Neural progenitor cell (in vitro differentiated cells): ENCODE results near the gene FOXO4. TPM values are rescaled to one million over a fixed set of nuclear protein-coding genes. Genes with fewer than 3 reads are reported as not detected.

ENCODE experiments used
- DNase-seq: peaks from one replicate; pipeline ENCODE4 v3.0.0-alpha.2; 2016; ENCODE audit warnings: low spot score
- H2AFZ ChIP-seq: fragments of 200-600 bp; sonication (generic); replicated peaks from 2 replicates; pipeline ENCODE4 v1.6.1; 2016; ENCODE audit warnings: antibody characterized with exemption
- H3F3A ChIP-seq: fragments of 200-600 bp; sonication (generic); 2 replicates; pipeline ENCODE4 v1.6.1; 2016; ENCODE audit warnings: antibody characterized with exemption, low read depth
- H3K27ac ChIP-seq: fragments of 200-600 bp; sonication (generic); 2 replicates; pipeline ENCODE4 v1.5.1; 2016; ENCODE audit warnings: mild to moderate bottlenecking
- H3K27me3 ChIP-seq: fragments of 200-600 bp; sonication (generic); 2 replicates; pipeline ENCODE4 v1.6.1; 2016; ENCODE audit warnings: mild to moderate bottlenecking, moderate library complexity
- H3K36me3 ChIP-seq: fragments of 200-600 bp; sonication (generic); 2 replicates; pipeline ENCODE4 v1.5.1; 2016
- H3K4me1 ChIP-seq: fragments of 200-600 bp; sonication (generic); 2 replicates; pipeline ENCODE4 v1.6.1; 2016; ENCODE audit warnings: mixed run types
- H3K4me2 ChIP-seq: fragments of 200-600 bp; sonication (generic); 2 replicates; pipeline ENCODE4 v1.6.1; 2016
- H3K4me3 ChIP-seq: fragments of 200-600 bp; sonication (generic); 2 replicates; pipeline ENCODE4 v1.5.1; 2016
- H3K79me2 ChIP-seq: fragments of 200-600 bp; sonication (generic); 2 replicates; pipeline ENCODE4 v1.6.1; 2016; ENCODE audit warnings: low read depth
- H3K9ac ChIP-seq: fragments of 200-600 bp; sonication (generic); 2 replicates; pipeline ENCODE4 v1.6.1; 2016
- H3K9me3 ChIP-seq: fragments of 200-600 bp; sonication (generic); 2 replicates; pipeline ENCODE4 v1.5.1; 2016; ENCODE audit warnings: low read depth
- H4K20me1 ChIP-seq: fragments of 200-600 bp; sonication (generic); 2 replicates; pipeline ENCODE4 v1.6.1; 2016; ENCODE audit warnings: low read depth
- H3K27ac Mint-ChIP-seq: 3 replicates; pipeline ENCODE4 v1.8.0; 2021; ENCODE audit warnings: mixed read lengths
- H3K27me3 Mint-ChIP-seq: 2 replicates; pipeline ENCODE4 v1.8.0; 2022; ENCODE audit warnings: low read depth, mild to moderate bottlenecking, inconsistent platforms, moderate library complexity, mixed read lengths; ENCODE audit not compliant: insufficient read depth
- H3K36me3 Mint-ChIP-seq: 3 replicates; pipeline ENCODE4 v1.8.0; 2021; ENCODE audit warnings: mixed read lengths
- H3K4me1 Mint-ChIP-seq: 3 replicates; pipeline ENCODE4 v1.8.0; 2021; ENCODE audit warnings: mixed read lengths
- H3K4me3 Mint-ChIP-seq: 3 replicates; pipeline ENCODE4 v1.8.0; 2021; ENCODE audit warnings: mild to moderate bottlenecking, moderate library complexity, mixed read lengths
- H3K9me3 Mint-ChIP-seq: 3 replicates; pipeline ENCODE4 v1.8.0; 2020; ENCODE audit warnings: mixed read lengths
- CTCF ChIP-seq: fragments of 200-600 bp; sonication (generic); IDR thresholded peaks from 2 replicates; pipeline ENCODE4 v1.5.1; 2017; ENCODE audit warnings: antibody characterized with exemption, mild to moderate bottlenecking
- EZH2 ChIP-seq: fragments of 200-600 bp; sonication (generic); IDR thresholded peaks from 2 replicates; pipeline ENCODE4 v1.6.1; 2017; ENCODE audit warnings: antibody characterized with exemption, mild to moderate bottlenecking, moderate library complexity
- EZH2phosphoT487 ChIP-seq: fragments of 200-600 bp; sonication (generic); IDR thresholded peaks from 2 replicates; pipeline ENCODE4 v1.6.1; 2017; ENCODE audit warnings: antibody characterized with exemption
- total RNA-seq: library from RNA; depleted of rRNA; stranded (reverse); fragments of >200 nt; gene quantifications from 2 replicates; pipeline ENCODE4 v1.2.3, GENCODE V29; 2015; ENCODE audit warnings: low replicate concordance

FOXO4 gene
- total RNA-seq, 1 donor from 2014 or later: 2.5 TPM

GRCh38 chrX:71056867-71057266, 38.8 kb upstream of the FOXO4 start:
- H3K4me3 ChIP-seq: no peak overlapping the region
- H3K36me3 Mint-ChIP-seq: peaks cover 5% of the 10 kb centered on the region
- H3K4me1 ChIP-seq: no peaks in the 10 kb centered on the region
- H3K9me3 Mint-ChIP-seq: no peaks in the 10 kb centered on the region
- H3K27me3 Mint-ChIP-seq: no peaks in the 10 kb centered on the region
- no peak overlapping the region for H2AFZ ChIP-seq
- H3K36me3 ChIP-seq: peaks cover 5% of the 10 kb centered on the region
- no peak for DNase-seq
- peaks cover 3% of the 10 kb centered on the region for H3K4me1 Mint-ChIP-seq
- no peak for TF ChIP-seq EZH2phosphoT487
- no peak for TF ChIP-seq CTCF
- TF ChIP-seq EZH2: no peak
- H3K27ac Mint-ChIP-seq: no peak overlapping the region
- H4K20me1 ChIP-seq: no peaks in the 10 kb centered on the region
- H3F3A ChIP-seq: peaks cover 7% of the 10 kb centered on the region
- H3K9ac ChIP-seq: no peak overlapping the region
- H3K27ac ChIP-seq: no peak overlapping the region
- H3K27me3 ChIP-seq: no peaks in the 10 kb centered on the region
- no peaks in the 10 kb centered on the region for H3K9me3 ChIP-seq
- H3K4me2 ChIP-seq: no peak overlapping the region
- no peak overlapping the region for H3K4me3 Mint-ChIP-seq
- H3K79me2 ChIP-seq: no peaks in the 10 kb centered on the region

- Mint-ChIP-seq H3K27ac (no peak overlapping the region), H3K9me3 (peaks cover 2% of the 10 kb centered on the region), H3K4me1 (peaks cover 3% of the 10 kb centered on the region), H3K27me3 (no peaks in the 10 kb centered on the region), H3K36me3 (peaks cover 9% of the 10 kb centered on the region), H3K4me3 (no peak overlapping the region)
- H3K36me3 ChIP-seq: peaks cover 5% of the 10 kb centered on the region
- no peak overlapping the region for H2AFZ ChIP-seq
- DNase-seq: no peak
- H3K9ac ChIP-seq: no peak overlapping the region
- H4K20me1 ChIP-seq: no peaks in the 10 kb centered on the region
- TF ChIP-seq EZH2phosphoT487 (no peak), CTCF (no peak)
- no peak overlapping the region for H3K4me2 ChIP-seq
- H3K9me3 ChIP-seq: no peaks in the 10 kb centered on the region
- H3K4me3 ChIP-seq: no peak overlapping the region
- H3F3A ChIP-seq: no peaks in the 10 kb centered on the region
- no peaks in the 10 kb centered on the region for H3K4me1 ChIP-seq
- no peak overlapping the region for H3K27ac ChIP-seq
- H3K79me2 ChIP-seq: no peaks in the 10 kb centered on the region
- H3K27me3 ChIP-seq: no peaks in the 10 kb centered on the region
These were observed 37.7 kb upstream of the FOXO4 start for GRCh38 chrX:71057848-71058530.

GRCh38 chrX:71060127-71060526, 35.5 kb upstream of the FOXO4 start:
- H3K9me3 Mint-ChIP-seq: peaks cover 2% of the 10 kb centered on the region
- H3K9me3 ChIP-seq: no peaks in the 10 kb centered on the region
- no peaks in the 10 kb centered on the region for H3K4me1 ChIP-seq
- H3K4me2 ChIP-seq: no peak overlapping the region
- no peak overlapping the region for H2AFZ ChIP-seq
- peaks cover 9% of the 10 kb centered on the region for H3K36me3 Mint-ChIP-seq
- H3K27ac Mint-ChIP-seq: no peak overlapping the region
- no peak overlapping the region for H3K4me3 ChIP-seq
- no peak for TF ChIP-seq EZH2
- TF ChIP-seq EZH2phosphoT487: no peak
- no peak for TF ChIP-seq CTCF
- DNase-seq: no peak
- no peaks in the 10 kb centered on the region for H3K4me1 Mint-ChIP-seq
- H3K27me3 Mint-ChIP-seq: no peaks in the 10 kb centered on the region
- H3K36me3 ChIP-seq: peaks cover 5% of the 10 kb centered on the region
- H4K20me1 ChIP-seq: no peaks in the 10 kb centered on the region
- peaks cover 12% of the 10 kb centered on the region for H3K79me2 ChIP-seq
- H3F3A ChIP-seq: no peaks in the 10 kb centered on the region
- H3K27ac ChIP-seq: no peak overlapping the region
- H3K4me3 Mint-ChIP-seq: no peak overlapping the region
- H3K9ac ChIP-seq: no peak overlapping the region
- no peaks in the 10 kb centered on the region for H3K27me3 ChIP-seq
